ENCODE measurements around the gene SPAST.
"Not testable (repeated sequence)": the region's sequence is repeated elsewhere in the genome, so short reads cannot be mapped to it uniquely, and the experiment has no call there.

GRCh38 chr2:32164254-32164653, 100.9 kb downstream of the SPAST start:
- not testable (repeated sequence) for TF ChIP-seq CTCF (IDR thresholded peaks at IDR 0.05; ENCODE audit: poor library complexity, severe bottlenecking); EZH2 (IDR thresholded peaks at IDR 0.05; ENCODE audit: borderline replicate concordance, insufficient read depth, low read length, poor library complexity, severe bottlenecking); EP300 (conservative IDR thresholded peaks at IDR 0.05; ENCODE audit: poor library complexity, severe bottlenecking); REST (IDR thresholded peaks at IDR 0.05; ENCODE audit: borderline replicate concordance); RAD21 (conservative IDR thresholded peaks at IDR 0.05); POLR2AphosphoS5 (IDR thresholded peaks at IDR 0.05)

Data from neural cell (in vitro differentiated cells).